ENCODE results near the gene BMAL2.

BMAL2 gene, protein sequence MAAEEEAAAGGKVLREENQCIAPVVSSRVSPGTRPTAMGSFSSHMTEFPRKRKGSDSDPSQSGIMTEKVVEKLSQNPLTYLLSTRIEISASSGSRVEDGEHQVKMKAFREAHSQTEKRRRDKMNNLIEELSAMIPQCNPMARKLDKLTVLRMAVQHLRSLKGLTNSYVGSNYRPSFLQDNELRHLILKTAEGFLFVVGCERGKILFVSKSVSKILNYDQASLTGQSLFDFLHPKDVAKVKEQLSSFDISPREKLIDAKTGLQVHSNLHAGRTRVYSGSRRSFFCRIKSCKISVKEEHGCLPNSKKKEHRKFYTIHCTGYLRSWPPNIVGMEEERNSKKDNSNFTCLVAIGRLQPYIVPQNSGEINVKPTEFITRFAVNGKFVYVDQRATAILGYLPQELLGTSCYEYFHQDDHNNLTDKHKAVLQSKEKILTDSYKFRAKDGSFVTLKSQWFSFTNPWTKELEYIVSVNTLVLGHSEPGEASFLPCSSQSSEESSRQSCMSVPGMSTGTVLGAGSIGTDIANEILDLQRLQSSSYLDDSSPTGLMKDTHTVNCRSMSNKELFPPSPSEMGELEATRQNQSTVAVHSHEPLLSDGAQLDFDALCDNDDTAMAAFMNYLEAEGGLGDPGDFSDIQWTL

DNA sequence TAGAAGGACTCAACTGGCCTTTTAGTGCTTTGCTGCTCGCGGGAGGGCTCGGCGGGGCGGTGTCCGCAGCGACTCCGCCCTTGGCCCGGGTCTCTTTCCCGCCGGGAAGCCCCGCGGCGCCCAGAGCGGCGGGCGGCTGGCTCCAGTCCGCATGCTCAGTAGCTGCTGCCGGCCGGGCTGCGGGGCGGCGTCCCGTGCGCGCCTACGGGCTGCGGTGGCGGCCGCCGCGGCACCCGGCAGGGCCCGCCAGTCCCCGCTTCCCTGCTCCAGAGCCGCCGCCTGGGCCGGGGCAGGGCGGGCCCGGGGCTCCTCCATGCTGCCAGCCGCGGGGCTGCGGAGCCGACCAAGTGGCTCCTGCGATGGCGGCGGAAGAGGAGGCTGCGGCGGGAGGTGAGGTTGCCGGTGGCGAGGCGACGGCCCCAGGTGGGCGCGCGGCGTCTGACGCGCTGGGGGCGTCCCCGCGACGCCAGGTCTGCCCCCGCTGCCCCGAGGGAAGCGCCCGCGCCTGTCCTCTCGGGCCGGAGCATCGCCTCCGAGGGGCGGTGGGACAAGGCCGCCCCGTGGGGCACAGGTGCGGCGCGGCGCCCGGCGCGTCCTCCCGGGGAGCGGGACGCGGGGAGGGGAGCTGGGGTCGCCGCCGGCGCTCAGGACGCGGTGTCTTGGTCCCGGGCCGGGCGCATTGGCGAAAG lies at the start of gene BMAL2:
TSS of gene BMAL2 (plus strand) at position 123 of the 689 bp plus-strand sequence. CDS start at position 360, 237 bp downstream.
- no peaks in the 10 kb centered on the region for H3K9me3 ChIP-seq (ENCODE audit: control insufficient read depth, insufficient read depth, low read length)
- H3K4me1 ChIP-seq (ENCODE audit: control insufficient read depth, insufficient read depth, low read length): peaks cover 22% of the 10 kb centered on the region
- peak within 1 kb of the TSS; percentile 74 for H3K4me3 ChIP-seq (ENCODE audit: low read depth, low read length)
- H3K27me3 ChIP-seq (ENCODE audit: control insufficient read depth, insufficient read depth, low read length): peaks cover 26% of the 10 kb centered on the region
- no peaks in the 10 kb centered on the region for H3K36me3 ChIP-seq (ENCODE audit: control insufficient read depth, insufficient read depth, low read length)
- peak within 1 kb of the TSS; percentile 10 for H3K27ac ChIP-seq (ENCODE audit: low read depth, low read length)
- peak within 1 kb of the TSS; percentile 87 for H3K9ac ChIP-seq (ENCODE audit: low read depth, low read length)

DNA sequence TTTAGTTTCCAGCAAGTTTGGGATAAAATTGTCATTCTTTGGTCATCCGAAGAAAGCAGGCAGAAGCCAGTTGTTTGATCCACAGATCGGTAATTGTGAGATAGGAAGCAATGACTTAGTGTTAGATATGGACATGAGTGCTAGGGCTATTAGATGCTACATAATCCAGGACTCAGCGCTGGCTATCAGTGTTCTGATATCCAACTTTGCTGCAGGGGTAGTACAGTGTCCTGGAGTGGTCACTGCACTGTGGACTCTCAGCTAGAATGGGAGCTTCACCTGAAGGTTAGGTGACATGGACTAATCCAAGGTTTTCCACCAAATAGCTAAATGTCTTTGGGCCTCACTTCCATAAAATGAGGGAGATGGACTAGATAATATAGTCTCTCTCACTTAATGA lies 48.6 kb upstream of the BMAL2 start:
- H3K27ac ChIP-seq (ENCODE audit: low read depth, low read length): no peak overlapping the region
- no peaks in the 10 kb centered on the region for H3K36me3 ChIP-seq (ENCODE audit: control insufficient read depth, insufficient read depth, low read length)
- H3K9me3 ChIP-seq (ENCODE audit: control insufficient read depth, insufficient read depth, low read length): no peaks in the 10 kb centered on the region
- no peak overlapping the region for H3K4me3 ChIP-seq (ENCODE audit: low read depth, low read length)
- H3K27me3 ChIP-seq (ENCODE audit: control insufficient read depth, insufficient read depth, low read length): no peaks in the 10 kb centered on the region
- H3K4me1 ChIP-seq (ENCODE audit: control insufficient read depth, insufficient read depth, low read length): peaks cover 29% of the 10 kb centered on the region
- H3K9ac ChIP-seq (ENCODE audit: low read depth, low read length): no peak overlapping the region

DNA sequence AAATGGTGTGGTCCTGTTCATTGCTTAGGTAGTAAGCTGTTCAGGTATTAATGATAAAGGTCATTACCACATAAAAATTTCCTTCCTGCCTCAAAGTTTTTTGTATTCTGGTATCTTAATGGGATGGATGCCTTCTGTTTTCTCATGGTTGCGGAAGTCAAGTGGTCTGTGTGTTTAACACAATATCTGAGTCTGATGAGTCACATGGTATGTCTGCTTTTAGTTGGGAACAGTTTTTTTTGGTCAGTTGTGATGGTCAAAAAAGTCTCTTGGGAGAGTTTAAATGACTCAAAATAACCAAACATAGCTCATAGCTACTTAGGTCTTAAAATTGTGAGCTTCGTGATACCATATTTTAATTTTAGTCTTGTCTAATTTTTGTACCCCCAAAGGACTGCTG lies 47.9 kb upstream of the BMAL2 start:
- no peaks in the 10 kb centered on the region for H3K36me3 ChIP-seq (ENCODE audit: control insufficient read depth, insufficient read depth, low read length)
- no peak overlapping the region for H3K4me3 ChIP-seq (ENCODE audit: low read depth, low read length)
- H3K9ac ChIP-seq (ENCODE audit: low read depth, low read length): no peak overlapping the region
- no peak overlapping the region for H3K27ac ChIP-seq (ENCODE audit: low read depth, low read length)
- peaks cover 33% of the 10 kb centered on the region for H3K4me1 ChIP-seq (ENCODE audit: control insufficient read depth, insufficient read depth, low read length)
- H3K27me3 ChIP-seq (ENCODE audit: control insufficient read depth, insufficient read depth, low read length): no peaks in the 10 kb centered on the region
- no peaks in the 10 kb centered on the region for H3K9me3 ChIP-seq (ENCODE audit: control insufficient read depth, insufficient read depth, low read length)

DNA sequence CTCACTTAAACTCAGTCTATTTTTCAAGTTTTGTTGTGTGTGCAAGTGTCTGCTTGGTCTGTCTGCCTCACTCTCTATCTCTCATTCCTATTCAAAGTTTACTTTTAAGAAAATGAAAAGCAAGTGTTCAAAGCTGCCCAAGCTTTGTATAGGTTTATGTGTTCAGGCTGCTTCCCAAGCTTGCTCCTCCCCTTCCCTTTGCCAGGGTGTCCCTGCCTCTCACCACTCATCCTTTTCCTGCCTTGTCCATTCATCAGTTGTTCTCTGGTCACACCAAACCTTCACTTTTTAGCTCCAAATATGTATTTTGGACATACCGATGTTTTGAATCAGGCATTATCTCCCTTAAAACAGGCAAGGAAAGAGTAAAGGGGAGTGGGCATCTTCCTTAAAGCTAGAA lies 47.2 kb upstream of the BMAL2 start:
- Histone ChIP-seq H3K9ac (ENCODE audit: low read depth, low read length) (no peak overlapping the region), H3K27me3 (ENCODE audit: control insufficient read depth, insufficient read depth, low read length) (no peaks in the 10 kb centered on the region), H3K4me1 (ENCODE audit: control insufficient read depth, insufficient read depth, low read length) (peaks cover 36% of the 10 kb centered on the region), H3K9me3 (ENCODE audit: control insufficient read depth, insufficient read depth, low read length) (no peaks in the 10 kb centered on the region), H3K36me3 (ENCODE audit: control insufficient read depth, insufficient read depth, low read length) (no peaks in the 10 kb centered on the region), H3K27ac (ENCODE audit: low read depth, low read length) (no peak overlapping the region), H3K4me3 (ENCODE audit: low read depth, low read length) (no peak overlapping the region)

DNA sequence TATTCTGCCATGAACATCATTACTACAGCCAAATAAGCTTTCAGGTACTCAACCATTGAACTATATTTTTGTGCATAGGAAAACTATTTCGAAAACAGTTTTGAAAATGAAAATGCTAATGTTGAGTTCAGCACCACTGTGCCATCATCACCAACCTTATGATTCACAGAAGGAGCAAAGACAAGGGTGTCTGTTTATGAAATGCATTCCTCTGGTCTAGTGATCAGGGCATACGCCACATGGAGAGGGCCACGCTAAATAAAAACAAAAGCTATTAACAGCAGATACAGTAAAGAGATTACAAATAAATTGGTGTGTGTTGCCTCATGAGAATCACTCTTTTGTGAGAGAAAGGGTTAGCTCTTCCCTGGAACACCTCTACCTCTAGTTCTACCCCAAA lies 43.2 kb upstream of the BMAL2 start:
- H3K9me3 ChIP-seq (ENCODE audit: control insufficient read depth, insufficient read depth, low read length): no peaks in the 10 kb centered on the region
- peaks cover 63% of the 10 kb centered on the region for H3K4me1 ChIP-seq (ENCODE audit: control insufficient read depth, insufficient read depth, low read length)
- H3K4me3 ChIP-seq (ENCODE audit: low read depth, low read length): no peak overlapping the region
- no peaks in the 10 kb centered on the region for H3K27me3 ChIP-seq (ENCODE audit: control insufficient read depth, insufficient read depth, low read length)
- H3K36me3 ChIP-seq (ENCODE audit: control insufficient read depth, insufficient read depth, low read length): no peaks in the 10 kb centered on the region
- no peak overlapping the region for H3K27ac ChIP-seq (ENCODE audit: low read depth, low read length)
- no peak overlapping the region for H3K9ac ChIP-seq (ENCODE audit: low read depth, low read length)

DNA sequence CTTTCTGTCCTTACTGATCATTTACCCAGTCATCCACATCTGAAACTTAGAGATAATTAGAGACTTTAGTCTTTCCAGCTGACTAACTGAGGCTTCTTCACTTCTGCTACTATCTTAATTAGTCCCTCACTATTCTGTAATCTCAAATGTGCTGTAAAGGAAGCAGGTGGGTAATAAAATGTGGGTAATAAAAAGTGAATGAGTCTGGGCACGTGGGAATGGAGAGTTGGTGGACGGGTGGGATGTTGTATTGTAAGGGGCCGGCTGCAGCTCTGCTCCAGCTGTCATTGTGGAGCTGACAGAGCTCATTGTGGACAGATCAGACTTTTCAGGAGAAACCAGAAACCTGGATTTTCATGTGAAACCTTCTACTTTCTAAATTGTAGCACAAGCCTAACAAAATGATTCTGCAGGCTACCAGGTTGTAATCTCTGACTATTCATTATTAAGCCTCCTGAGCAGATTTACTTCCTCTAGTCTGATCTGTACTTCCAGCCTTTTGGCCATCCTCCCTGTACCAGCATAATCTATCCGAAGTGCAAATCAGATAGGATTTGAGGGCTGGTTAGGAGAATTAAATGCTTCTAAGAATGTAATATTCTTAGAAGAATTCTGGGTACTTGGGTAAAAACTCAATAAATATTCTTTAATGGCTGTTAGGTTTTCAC lies 42.0 kb upstream of the BMAL2 start:
- Histone ChIP-seq H3K9ac (ENCODE audit: low read depth, low read length) (no peak overlapping the region), H3K36me3 (ENCODE audit: control insufficient read depth, insufficient read depth, low read length) (no peaks in the 10 kb centered on the region), H3K4me1 (ENCODE audit: control insufficient read depth, insufficient read depth, low read length) (peaks cover 55% of the 10 kb centered on the region)

DNA sequence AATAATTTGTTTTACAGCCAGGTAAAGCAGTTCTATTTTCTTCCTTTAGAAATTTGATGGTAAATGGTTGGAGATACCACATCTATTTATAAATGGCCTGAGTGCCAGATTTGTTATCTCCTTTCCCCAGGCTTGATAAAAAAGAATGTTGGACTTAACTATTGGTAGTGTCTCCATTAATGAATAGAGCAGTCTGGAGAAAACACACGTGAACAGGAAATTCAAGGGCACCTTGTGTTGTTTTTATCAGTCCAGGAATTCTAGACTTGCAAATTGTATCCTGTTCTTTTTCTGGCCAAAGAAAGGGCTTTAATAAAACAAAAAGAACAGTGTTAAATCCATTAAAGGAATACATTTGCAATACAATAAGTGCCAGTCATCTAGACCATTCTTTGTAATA lies 40.8 kb upstream of the BMAL2 start:
- H3K4me3 ChIP-seq (ENCODE audit: low read depth, low read length): peak overlapping the region; percentile 10; the same call in 1 of the 2 replicates

More for the DNA sequence above, 42.0 kb upstream of the BMAL2 start:
- no peaks in the 10 kb centered on the region for H3K9me3 ChIP-seq (ENCODE audit: control insufficient read depth, insufficient read depth, low read length)
- H3K27ac ChIP-seq (ENCODE audit: low read depth, low read length): no peak overlapping the region
- no peak overlapping the region for H3K4me3 ChIP-seq (ENCODE audit: low read depth, low read length)
- H3K27me3 ChIP-seq (ENCODE audit: control insufficient read depth, insufficient read depth, low read length): no peaks in the 10 kb centered on the region

DNA sequence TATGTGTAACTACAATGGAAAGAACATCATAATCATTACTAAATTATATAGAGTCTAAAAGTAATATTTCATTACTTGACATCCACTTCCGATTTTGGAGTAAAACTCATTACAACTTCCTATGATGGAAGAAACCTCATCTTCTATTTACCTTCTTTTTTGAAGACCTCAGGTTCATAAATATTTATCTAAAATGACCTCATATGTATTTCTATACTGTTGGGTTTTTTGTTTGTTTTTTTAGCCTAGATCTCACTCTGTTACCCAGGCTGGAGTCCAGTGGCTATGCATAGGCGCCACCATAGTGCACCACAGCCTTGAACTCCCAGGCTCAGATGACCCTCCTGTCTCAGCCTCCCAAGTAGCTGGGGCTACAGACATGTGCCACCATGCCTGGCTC lies 39.9 kb upstream of the BMAL2 start:
- no peaks in the 10 kb centered on the region for H3K9me3 ChIP-seq (ENCODE audit: control insufficient read depth, insufficient read depth, low read length)
- H3K9ac ChIP-seq (ENCODE audit: low read depth, low read length): no peak overlapping the region
- no peak overlapping the region for H3K4me3 ChIP-seq (ENCODE audit: low read depth, low read length)
- H3K36me3 ChIP-seq (ENCODE audit: control insufficient read depth, insufficient read depth, low read length): peaks cover 2% of the 10 kb centered on the region; the same call in 1 of the 2 replicates
- no peak overlapping the region for H3K27ac ChIP-seq (ENCODE audit: low read depth, low read length)
- H3K4me1 ChIP-seq (ENCODE audit: control insufficient read depth, insufficient read depth, low read length): peaks cover 46% of the 10 kb centered on the region
- H3K27me3 ChIP-seq (ENCODE audit: control insufficient read depth, insufficient read depth, low read length): no peaks in the 10 kb centered on the region

More for the DNA sequence above, 40.8 kb upstream of the BMAL2 start:
- no peak overlapping the region for H3K9ac ChIP-seq (ENCODE audit: low read depth, low read length)
- H3K27me3 ChIP-seq (ENCODE audit: control insufficient read depth, insufficient read depth, low read length): no peaks in the 10 kb centered on the region
- H3K9me3 ChIP-seq (ENCODE audit: control insufficient read depth, insufficient read depth, low read length): no peaks in the 10 kb centered on the region
- no peak overlapping the region for H3K27ac ChIP-seq (ENCODE audit: low read depth, low read length)
- no peaks in the 10 kb centered on the region for H3K36me3 ChIP-seq (ENCODE audit: control insufficient read depth, insufficient read depth, low read length)
- H3K4me1 ChIP-seq (ENCODE audit: control insufficient read depth, insufficient read depth, low read length): peaks cover 46% of the 10 kb centered on the region

DNA sequence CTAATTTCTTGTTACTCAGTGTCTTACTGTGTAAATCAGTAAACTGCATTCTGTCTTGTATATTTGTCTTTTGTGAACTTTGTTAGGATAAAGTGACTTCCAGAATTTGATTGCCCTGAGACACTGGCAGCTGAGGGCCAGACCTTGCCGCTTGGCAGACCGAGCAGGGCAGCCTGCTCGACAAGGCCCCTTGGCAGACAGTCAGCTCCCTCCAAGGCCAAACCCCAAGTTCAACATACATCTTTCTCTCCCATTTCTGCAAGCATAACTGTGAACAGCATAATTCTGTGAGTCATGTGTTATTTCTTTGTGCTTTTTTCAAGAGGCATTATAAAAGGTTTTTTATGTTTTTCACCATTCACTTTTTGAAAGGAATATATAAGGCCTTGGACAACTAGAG lies 39.2 kb upstream of the BMAL2 start:
- Histone ChIP-seq H3K4me3 (ENCODE audit: low read depth, low read length) (no peak overlapping the region), H3K9ac (ENCODE audit: low read depth, low read length) (no peak overlapping the region), H3K4me1 (ENCODE audit: control insufficient read depth, insufficient read depth, low read length) (peaks cover 46% of the 10 kb centered on the region), H3K27ac (ENCODE audit: low read depth, low read length) (no peak overlapping the region), H3K27me3 (ENCODE audit: control insufficient read depth, insufficient read depth, low read length) (no peaks in the 10 kb centered on the region), H3K36me3 (ENCODE audit: control insufficient read depth, insufficient read depth, low read length) (peaks cover 7% of the 10 kb centered on the region; the same call in 1 of the 2 replicates), H3K9me3 (ENCODE audit: control insufficient read depth, insufficient read depth, low read length) (no peaks in the 10 kb centered on the region)

DNA sequence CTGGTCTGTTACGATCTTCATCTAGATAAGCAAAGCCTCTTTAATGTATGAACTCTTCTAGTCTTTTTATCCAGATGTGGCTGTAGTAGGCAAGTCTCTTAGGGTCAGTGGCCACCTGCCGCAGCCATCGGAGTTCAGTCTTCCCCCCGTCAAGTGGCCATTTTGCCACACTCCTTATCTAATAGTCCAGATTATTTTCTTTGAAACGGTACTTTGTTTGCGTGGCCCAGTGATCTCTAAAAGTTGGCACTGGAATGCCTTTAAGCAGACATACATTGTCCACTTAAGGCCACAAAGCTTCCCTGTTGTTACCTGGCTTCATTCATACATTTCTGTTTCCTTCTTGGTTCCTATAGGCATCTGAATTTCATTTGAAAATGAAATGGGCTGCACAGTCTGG lies 36.0 kb upstream of the BMAL2 start:
- 0 out of 2 replicates have a peak, but pooled peaks cover 3% of the 10 kb centered on the region for H3K9me3 ChIP-seq (ENCODE audit: control insufficient read depth, insufficient read depth, low read length)
- H3K27me3 ChIP-seq (ENCODE audit: control insufficient read depth, insufficient read depth, low read length): no peaks in the 10 kb centered on the region
- H3K4me3 ChIP-seq (ENCODE audit: low read depth, low read length): no peak overlapping the region
- no peak overlapping the region for H3K9ac ChIP-seq (ENCODE audit: low read depth, low read length)
- no peak overlapping the region for H3K27ac ChIP-seq (ENCODE audit: low read depth, low read length)
- peaks cover 15% of the 10 kb centered on the region for H3K4me1 ChIP-seq (ENCODE audit: control insufficient read depth, insufficient read depth, low read length)
- H3K36me3 ChIP-seq (ENCODE audit: control insufficient read depth, insufficient read depth, low read length): peaks cover 35% of the 10 kb centered on the region
